HG02759 (cell line): ENCODE measurements around the gene HEXD.
"Not testable (repeated sequence)": the region's sequence is repeated elsewhere in the genome, so short reads cannot be mapped to it uniquely, and the experiment has no call there.

Experiments used
- ATAC-seq: cut with Tn5 transposase; IDR thresholded peaks from one replicate; pipeline ENCODE4 v1.9.1; 2021; ENCODE audit warnings: mild to moderate bottlenecking, moderate library complexity; ENCODE audit not compliant: unreplicated experiment

Gene HEXD

DNA sequence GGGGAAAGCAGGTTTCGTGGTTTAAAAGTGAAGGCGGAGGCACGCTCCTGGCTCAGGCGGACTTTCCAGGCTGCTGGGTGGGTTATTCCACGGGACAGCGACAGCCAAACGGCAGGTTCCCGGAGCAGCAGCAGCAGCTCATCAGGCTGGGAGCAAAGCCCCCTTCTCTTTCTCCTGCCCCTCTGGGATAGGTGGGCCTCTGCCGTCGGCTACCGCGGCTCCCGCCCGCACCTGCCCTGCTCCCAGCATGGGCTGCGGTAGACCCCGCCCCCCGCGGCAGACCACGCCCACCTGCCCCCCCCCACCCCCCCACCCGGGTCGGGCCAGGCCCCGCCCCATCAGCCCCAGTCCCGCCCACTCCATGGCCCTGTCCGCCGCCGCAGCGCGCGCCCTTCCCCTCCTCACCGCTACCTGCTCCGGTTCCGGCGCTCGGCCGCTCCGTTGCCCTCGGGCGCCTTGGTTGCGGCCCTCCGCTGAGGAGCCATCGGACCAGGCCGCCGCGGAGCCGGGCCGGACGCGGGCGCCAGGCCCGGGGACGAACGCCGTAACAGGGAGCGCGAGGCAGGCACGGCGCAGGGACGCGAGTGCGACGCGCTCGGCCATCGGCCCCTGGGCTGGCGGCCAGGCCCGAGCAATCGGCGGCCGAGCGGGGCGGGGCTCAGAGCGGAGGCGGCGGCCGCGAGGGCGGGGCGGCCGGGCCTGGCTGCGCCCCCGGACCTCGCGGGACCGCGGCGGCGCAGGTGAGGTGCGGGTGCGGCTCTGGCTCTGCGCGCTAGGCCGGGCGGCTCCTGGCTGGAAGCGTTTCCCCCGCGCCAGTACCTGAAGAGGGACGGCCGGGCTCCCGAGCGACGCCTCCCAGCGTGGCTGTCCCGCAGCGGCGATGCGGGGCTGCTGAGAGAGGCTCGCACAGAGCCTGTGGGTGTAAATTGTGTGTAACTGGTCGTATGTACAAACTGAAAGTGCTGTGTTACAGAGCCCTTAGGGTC is at the start of gene HEXD, which contains the start of gene OGFOD3:
Gene HEXD, plus strand, starts transcription at position 347 of the 986 bp plus-strand sequence. CDS start 1,453 bp downstream, outside the sequence.
Gene OGFOD3, minus strand, starts transcription at position 586 of the 986 bp plus-strand sequence. Its CDS starts 101 bp downstream, at position 485.
- peak; percentile 91 for ATAC-seq

- ATAC-seq = no peak
These were observed 48.9 kb upstream of the HEXD start for GRCh38 chr17:82369211-82369610.

- ATAC-seq = no peak
These were observed 47.4 kb upstream of the HEXD start for GRCh38 chr17:82370471-82371332.

- ATAC-seq = no peak
These were observed 46.6 kb upstream of the HEXD start, which contains the start of gene UTS2R for GRCh38 chr17:82371333-82372248. TSS of gene UTS2R (plus strand) at chr17:82371765. CDS start at chr17:82374325, 2,560 bp downstream.

DNA sequence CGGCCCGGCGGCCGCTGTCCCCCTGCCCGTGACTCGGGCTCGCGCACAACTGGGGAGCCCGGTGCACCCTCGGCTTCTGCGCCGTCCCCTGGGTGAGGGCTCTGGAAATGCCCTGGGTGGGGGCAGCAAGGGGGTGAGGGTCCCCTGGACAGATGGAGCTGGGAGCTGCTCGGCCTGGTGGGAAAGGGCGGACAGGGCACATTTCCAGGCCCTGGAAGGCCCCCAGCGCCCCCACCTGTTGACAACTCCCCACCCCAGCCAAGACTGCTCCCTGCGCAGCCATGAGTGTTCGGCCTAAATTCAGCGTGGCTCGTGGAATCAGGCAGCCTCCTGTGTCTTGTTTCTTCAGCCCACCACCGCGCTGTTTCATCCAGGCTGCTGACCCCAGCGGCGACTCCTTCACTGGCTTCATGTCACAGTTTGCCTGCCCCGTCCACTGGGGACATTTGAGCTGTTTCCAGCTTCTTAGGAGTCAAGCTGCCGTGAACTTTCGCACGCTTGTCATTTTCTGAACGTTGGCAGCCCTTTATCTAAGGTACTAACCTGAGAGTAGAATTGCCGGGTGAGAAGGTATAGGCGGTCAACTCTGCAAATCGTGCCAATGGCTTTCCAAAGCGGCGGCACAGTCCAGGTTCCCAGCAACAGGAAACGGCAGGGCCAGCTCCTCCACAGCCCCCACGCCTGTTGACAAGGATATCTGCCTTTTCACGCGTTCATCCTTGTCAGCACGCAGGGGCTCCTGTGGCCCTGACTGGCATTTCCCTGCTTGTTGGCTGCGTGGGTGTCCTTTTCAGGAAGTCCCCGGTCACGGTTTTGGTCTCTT is 45.7 kb upstream of the HEXD start:
- ATAC-seq = no peak

GRCh38 chr17:82373072-82373452 is 45.1 kb upstream of the HEXD start:
- not testable (repeated sequence) for ATAC-seq

DNA sequence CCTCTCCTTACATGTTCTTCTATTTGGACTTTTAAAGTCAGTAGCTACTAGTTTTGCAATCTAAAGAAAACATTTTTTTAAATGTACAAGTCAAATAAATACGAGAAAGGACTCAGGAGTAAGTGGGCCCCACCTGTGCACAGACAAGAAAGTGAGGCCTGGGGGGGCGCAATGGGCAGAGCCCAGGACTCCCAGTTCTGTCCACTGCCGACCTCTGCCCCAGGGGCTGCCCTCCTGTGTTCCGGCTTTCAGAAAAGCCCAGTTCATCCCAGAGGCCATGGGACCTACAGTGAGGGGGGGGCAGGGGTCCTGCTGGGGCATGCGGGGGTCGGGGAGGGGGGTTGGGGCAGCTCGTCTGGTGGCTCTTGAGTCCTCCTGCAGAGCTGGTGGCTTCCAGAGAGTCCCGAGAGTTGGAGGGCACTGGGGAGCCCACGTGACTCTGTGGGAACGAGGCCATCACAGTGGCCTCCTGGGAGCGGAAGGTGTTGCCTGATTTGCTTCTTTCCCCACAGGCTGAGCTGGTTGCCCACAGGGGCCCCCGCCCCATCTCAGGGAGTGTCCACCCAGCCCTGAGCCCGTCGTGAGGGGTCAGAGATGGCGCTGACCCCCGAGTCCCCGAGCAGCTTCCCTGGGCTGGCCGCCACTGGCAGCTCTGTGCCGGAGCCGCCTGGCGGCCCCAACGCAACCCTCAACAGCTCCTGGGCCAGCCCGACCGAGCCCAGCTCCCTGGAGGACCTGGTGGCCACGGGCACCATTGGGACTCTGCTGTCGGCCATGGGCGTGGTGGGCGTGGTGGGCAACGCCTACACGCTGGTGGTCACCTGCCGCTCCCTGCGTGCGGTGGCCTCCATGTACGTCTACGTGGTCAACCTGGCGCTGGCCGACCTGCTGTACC is 44.2 kb upstream of the HEXD start:
- no peak for ATAC-seq

GRCh38 chr17:82374626-82375331 is 43.4 kb upstream of the HEXD start:
- no peak for ATAC-seq

GRCh38 chr17:82375359-82376041 is 42.6 kb upstream of the HEXD start:
- ATAC-seq = no peak

DNA sequence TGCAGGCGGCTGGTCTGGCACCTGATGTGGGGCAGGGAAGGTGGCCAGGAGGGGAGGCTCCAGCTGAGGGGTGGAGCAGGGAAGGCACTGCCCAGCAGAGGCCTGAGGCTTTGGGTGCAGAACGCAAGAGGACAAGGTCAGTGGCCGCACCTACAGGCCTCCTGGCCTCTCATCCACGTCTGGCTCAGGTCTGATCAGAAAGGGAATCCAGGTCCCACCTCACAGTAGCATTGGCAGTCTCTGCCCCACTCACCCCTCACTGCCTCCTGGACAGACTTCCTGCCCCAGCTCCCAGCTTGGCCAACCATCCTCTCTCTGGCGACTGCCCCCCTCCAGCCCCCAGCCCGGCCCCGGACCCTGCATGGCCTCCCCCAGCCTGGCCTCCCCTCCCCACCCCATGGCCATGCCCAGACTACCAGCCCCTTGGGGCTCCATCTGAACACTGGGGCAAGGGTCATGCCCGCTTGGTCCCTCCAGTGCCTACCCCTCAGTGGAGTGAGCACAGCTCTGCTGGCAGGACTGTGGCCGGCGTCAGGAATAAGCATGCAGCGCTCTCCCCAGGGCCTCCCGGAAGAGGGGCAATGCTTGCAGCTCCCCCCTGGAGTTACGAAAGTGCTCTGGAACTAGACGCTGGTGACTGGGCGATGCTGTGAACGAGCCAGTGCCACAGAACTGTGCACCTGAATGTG is 42.0 kb upstream of the HEXD start:
- ATAC-seq = no peak

- not testable (repeated sequence) for ATAC-seq
These were observed 40.9 kb upstream of the HEXD start for GRCh38 chr17:82377294-82377693.

GRCh38 chr17:82377924-82378740 is 40.0 kb upstream of the HEXD start:
- no peak for ATAC-seq

- ATAC-seq = no peak
These were observed 39.5 kb upstream of the HEXD start for GRCh38 chr17:82378741-82379021.

DNA sequence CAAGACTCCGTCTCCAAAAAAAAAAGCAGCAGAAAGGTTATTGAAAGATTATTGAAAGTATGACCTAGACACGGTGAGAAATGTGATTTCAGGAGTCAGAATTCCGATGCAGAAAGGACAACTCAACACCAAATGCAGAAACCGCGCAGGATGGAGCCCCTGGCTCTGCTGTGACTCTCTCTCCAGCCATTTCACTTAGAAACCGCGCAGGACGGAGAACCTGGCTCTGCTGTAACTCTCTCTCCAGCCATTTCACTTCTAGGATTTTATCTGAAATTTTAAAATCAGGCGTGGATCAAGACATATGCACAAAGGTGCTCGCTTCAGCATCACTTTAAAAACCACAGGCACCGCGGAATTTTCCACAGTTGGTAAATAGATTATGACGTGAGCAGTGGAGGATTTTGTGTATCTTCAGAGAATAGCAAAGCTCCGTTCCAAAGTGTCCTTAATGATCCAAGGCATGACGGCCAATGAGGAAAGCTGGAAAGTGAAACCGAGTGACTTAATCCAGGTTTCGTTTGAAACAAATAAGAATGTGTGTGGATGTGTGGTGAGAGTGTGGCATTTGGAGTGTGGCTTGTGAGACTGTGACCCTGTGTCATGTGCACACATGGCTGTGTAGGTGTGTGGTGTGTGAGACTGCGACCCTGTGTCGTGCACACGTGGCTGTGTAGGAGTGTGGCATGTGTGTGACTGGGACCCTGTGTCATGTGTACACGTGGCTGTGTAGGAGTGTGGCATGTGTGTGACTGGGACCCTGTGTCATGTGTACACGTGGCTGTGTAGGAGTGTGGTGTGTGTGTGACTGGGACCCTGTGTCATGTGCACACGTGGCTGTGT is 37.1 kb upstream of the HEXD start:
- no peak for ATAC-seq

- not testable (repeated sequence) for ATAC-seq
These were observed 36.5 kb upstream of the HEXD start for GRCh38 chr17:82381703-82382009.
